Embryonic facial prominence (tissue), 1 donor: ENCODE results near the gene TMC2.
A peak's percentile ranks its signal among the peaks of the same experiment; 100 is the strongest.
"Not testable (repeated sequence)": the region's sequence is repeated elsewhere in the genome, so short reads cannot be mapped to it uniquely, and the experiment has no call there.

Source experiments
- DNase-seq: peaks from one replicate; pipeline ENCODE4 v3.0.0-alpha.2; 2016; ENCODE audit errors: extremely low spot score

TMC2 gene

GRCh38 chr20:2524709-2525506, 11.5 kb upstream of the TMC2 start:
- DNase-seq, result peak; percentile 51

GRCh38 chr20:2526218-2526583, 10.2 kb upstream of the TMC2 start:
- DNase-seq, result not testable (repeated sequence)

GRCh38 chr20:2527762-2528161, 8.6 kb upstream of the TMC2 start:
- DNase-seq, result no peak

DNA sequence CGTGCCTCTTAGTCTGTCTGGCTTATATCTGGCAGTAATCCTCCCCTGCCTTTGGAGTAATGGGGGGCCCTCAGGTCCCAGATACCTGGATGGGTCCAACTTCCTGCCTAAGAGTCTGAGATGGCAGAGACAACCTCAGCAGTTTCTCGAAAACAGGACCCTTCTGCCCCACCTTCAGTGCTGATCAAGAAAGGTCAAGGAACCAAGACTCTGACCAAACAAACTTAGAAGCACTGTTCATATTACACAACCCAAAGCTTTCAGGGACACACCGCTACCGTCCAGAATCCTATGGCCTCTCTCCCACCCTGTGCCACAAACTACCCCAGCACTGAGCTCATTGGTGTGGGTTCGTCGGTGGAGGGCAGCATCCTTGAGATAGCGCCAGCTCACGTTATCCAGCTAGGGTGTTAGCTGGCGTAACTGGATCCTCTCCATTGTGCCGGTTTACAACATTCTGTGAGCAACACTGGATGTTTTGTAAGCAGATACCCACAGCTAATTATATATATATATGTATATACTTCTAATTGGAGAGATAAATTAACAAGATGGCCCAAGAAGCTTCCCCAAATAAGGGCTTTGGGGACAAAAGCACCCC, 7.6 kb upstream of the TMC2 start:
- no peak for DNase-seq

DNA sequence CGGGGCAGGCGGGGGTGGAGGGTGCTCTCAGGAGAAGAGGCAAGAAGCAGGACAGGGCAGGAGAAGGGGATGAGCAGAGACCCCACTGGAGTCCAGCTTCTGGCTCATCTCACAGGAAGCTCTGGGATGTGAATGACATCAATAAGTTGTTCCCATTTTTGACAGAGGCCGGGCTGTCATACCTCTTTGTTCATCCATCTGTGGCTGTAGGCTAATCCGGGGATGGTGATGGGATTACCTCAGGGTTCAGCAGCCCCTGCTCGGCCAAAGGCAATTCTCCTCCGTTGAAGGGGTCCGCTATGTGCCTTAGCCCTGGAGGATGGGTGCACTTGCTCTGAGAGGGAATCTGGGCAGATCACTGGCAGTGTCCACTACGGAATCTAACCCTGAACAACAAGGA, 3.3 kb upstream of the TMC2 start:
- no peak for DNase-seq

- DNase-seq, result no peak
Observed at GRCh38 chr20:2535711-2536559, 438 bp upstream of the TMC2 start.

- no peak for DNase-seq
Observed at GRCh38 chr20:2537101-2537500, 728 bp downstream of the TMC2 start.

DNA sequence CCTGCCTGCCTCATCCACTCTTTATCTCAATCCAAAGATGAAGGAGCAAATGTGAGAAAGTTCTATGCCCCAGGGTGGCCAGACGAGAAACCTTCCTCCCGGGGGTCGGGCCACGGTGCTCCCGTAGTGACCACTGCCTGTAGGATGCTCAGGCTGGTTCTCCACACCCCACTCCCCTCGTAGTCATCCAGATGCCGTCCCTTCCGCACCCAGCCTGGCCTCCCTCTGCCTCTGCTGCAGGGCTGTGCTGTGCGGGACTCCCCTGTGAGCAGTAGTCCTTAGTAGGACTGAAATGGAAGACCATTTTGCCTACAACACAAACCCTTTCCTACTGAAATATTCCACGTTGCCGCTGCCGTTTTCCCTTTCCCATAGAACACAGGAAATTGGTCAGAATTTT, 2.0 kb downstream of the TMC2 start:
- DNase-seq, result no peak

GRCh38 chr20:2538931-2539720, 2.8 kb downstream of the TMC2 start:
- no peak for DNase-seq

- no peak for DNase-seq
Observed at GRCh38 chr20:2541940-2542339, 5.6 kb downstream of the TMC2 start.

GRCh38 chr20:2542361-2542760, 6.0 kb downstream of the TMC2 start:
- no peak for DNase-seq

GRCh38 chr20:2544211-2544610, 7.8 kb downstream of the TMC2 start:
- DNase-seq, result no peak

- no peak for DNase-seq
Observed at GRCh38 chr20:2545594-2545993, 9.2 kb downstream of the TMC2 start.

- DNase-seq, result no peak
Observed at GRCh38 chr20:2557873-2558580, 21.7 kb downstream of the TMC2 start.

DNA sequence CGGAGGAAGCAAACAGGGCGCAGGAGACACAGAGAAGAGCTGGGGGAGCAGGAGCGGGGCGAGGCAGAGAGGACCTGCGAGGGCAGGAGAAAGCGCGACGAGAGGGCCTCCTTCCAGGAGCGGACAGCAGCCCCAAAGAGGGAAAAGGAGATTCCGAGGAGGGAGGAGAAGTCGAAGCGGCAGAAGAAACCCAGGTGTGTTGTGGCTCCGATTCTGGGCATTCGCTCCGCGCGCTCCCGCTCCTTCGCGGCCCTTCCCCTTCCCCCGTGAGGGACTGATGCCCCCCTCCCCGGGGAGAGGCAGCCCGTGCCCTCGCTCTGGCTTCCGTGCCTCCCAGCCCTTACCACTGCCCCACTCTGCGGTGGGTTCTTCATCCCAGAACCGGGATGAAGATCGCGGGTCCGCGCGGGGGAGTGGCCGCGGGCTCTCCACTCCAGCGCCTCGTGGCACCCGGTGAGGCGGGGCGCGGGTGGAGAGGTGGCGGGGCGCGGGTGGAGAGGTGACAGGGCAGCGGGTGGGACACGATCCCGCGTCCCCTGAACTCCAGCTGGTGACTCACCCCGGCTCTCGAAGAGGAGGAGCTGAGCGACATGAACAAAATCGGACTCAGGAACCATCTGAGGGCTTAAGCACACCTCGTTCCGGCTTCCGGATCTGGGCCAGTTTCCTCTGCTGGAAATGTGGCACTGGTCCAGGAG, 22.4 kb downstream of the TMC2 start:
- DNase-seq, result no peak

DNA sequence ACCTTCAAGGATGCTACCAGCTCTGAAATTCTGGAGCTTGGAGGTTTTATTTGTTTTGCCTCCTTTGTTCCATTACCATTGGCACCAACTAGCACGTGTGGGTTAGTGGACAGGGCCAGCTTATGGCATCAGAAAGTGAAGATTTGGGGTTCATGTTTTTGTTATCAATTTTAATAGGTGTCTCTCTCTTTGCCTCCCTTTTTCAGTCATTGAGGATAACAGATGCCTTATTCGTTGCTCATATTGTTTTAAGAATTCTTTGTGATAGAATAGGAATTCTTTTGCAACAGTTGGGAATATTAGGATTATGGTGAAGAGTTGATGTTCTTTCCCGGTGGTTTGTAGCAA, 22.9 kb downstream of the TMC2 start:
- no peak for DNase-seq

DNA sequence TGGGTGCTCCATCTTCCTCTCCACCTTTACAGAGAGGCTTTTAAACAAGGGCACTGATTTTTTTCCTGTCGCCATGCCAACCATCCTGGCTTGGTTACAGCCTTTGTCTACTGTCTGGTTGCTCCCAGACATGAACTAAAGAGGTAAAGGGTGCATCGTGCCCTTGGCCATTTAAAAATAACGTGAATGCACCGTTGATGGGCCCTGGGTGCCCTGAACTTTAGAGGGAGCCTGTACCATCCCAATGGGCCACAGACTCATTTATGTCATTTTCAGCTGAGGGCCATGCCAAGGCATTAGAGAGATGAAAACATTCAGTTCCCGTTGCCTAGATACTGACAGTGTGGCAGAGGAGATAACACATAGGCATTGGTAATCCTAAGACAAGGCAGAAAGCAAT, 23.3 kb downstream of the TMC2 start:
- DNase-seq, result no peak

DNA sequence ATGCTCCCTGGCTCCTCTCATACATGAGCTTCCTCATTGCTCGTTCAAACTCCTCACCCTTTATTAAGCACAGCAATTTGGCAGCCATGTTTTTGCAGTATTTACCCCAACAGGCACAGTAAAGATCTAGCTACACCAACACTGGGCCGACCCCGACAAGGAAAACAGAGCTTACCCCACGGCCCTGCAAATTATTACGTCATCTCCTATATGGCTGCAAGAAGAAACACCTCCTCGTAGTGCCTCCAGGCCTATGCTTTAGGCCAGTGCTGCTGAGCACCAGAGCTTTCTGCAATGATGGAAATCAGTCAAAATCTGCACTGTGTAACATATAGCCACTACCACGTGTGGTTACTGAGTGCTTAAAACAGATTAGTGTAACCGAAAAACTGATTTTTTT, 26.7 kb downstream of the TMC2 start:
- DNase-seq, result no peak

DNA sequence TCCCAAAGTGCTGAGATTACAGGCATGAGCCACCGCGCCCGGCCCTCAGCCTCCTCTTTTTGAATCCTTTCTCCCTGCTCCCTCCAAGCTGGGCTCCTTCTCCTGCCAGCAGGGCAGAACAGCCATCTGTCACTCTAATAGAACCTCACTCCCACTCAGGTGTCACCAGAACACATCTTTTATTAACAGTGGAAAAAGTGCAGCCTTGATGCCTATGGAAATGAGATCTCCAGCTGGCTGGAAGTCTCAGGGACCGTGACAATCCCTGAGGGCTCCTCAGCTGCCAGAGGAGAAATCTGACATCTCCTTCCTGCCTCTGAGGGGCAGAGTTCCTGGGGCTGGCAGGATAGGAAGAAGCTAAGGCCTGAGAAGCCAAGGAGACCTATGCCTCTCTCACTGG, 28.0 kb downstream of the TMC2 start:
- no peak for DNase-seq

DNA sequence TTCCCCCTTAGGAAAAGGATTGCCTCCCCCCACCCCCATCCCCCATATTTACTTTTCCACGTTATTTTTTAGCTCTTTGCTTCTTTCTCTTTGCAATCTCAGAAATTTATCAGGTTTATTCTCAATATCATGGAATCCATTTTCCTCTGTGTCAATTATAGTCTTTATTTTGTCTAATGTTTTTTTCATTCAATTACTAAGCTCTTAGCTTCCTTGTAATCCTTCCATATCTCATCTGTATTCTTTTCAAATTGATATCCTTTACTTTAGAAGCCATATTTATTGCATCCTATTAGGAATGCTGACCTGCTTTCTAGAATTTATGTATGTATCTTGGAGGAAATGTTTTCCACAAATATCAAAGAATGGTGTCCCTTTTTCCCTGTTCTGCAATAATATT, 39.3 kb downstream of the TMC2 start:
- no peak for DNase-seq

- no peak for DNase-seq
Observed at GRCh38 chr20:2576317-2576727, 39.9 kb downstream of the TMC2 start.
